ENCODE data around the gene MGRN1.

The MGRN1 gene

GRCh38 chr16:4682084-4682591, 57.5 kb downstream of the MGRN1 start (continued):
- no peak for TF ChIP-seq ZNF280D (tag by site-specific recombination; IDR thresholded peaks at IDR 0.05)
- no peak for TF ChIP-seq ZNF132 (tag by site-specific recombination; IDR thresholded peaks at IDR 0.05; ENCODE audit: borderline replicate concordance)
- TF ChIP-seq, protein P1, sequence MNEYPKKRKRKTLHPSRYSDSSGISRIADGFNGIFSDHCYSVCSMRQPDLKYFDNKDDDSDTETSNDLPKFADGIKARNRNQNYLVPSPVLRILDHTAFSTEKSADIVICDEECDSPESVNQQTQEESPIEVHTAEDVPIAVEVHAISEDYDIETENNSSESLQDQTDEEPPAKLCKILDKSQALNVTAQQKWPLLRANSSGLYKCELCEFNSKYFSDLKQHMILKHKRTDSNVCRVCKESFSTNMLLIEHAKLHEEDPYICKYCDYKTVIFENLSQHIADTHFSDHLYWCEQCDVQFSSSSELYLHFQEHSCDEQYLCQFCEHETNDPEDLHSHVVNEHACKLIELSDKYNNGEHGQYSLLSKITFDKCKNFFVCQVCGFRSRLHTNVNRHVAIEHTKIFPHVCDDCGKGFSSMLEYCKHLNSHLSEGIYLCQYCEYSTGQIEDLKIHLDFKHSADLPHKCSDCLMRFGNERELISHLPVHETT (tag by site-specific recombination; IDR thresholded peaks at IDR 0.05), result no peak
- TF ChIP-seq ZNF366 (tag by site-specific recombination; conservative IDR thresholded peaks at IDR 0.05), result no peak
- TF ChIP-seq PATZ1 (tag by site-specific recombination; IDR thresholded peaks at IDR 0.05), result no peak

DNA sequence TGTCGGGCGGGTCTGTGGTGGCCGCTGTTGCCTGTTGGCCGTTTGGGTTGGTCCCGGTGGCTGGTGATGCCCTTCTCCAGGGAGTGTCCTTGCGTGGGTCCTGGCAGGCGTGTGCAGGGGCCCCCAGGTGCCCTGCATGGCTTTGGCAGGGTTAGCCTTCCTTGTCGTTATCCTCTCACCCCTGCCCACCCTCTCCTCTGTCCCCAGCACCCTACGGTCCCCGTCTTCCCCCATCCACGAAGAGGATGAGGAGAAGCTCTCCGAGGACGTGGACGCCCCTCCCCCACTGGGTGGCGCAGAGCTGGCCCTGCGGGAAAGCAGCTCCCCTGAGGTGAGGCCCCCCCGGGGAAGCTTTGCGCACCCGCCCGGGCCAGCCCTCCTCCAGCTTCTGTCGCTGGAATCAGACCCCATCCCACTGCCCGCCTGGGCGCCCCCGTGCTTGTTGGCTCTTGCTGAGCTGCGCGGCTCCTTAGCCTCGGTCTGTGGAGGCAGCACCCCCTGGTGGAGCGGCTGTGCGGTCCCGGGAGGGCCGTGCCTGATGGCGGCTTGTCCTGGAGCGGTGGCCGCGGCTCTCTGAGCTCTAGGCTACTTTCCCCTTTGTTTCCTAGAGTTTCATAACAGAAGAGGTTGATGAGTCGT, 58.1 kb downstream of the MGRN1 start:
- ChIA-PET CTCF (interaction anchor here (0.6 kb wide), 1 partner anchor 41 kb away, joined by 3 read pairs; no protein-coding TSS in a partner anchor), POLR2A (no interaction called here)
- Histone ChIP-seq H3K4me1 (ENCODE audit: control insufficient read depth, insufficient read depth, low read length) (no peaks in the 10 kb centered on the region), H3K9me3 (ENCODE audit: control insufficient read depth, insufficient read depth, low read depth, low read length) (no peaks in the 10 kb centered on the region), H3K4me3 (ENCODE audit: low read depth, low read length) (no peak overlapping the region), H3K36me3 (ENCODE audit: control insufficient read depth in 2 of 2, insufficient read depth in 1 of 2, low read length in 2 of 2) (peaks cover 0 to 88% of the 10 kb centered on the region in 2 experiments; a peak in 2 of 3 replicates), H3K27ac (ENCODE audit: extremely low read depth, low read depth, low read length) (no peak overlapping the region)
- TF ChIP-seq ZIC2 (tag by site-specific recombination; IDR thresholded peaks at IDR 0.05) (peak; percentile 38; the same call in 1 of the 2 replicates), ZNF624 (tag by site-specific recombination; IDR thresholded peaks at IDR 0.05) (no peak), PATZ1 (tag by site-specific recombination; IDR thresholded peaks at IDR 0.05) (0 out of 2 replicates have a peak, but pooled peaks have one; percentile 19), ZNF629 (tag by site-specific recombination; IDR thresholded peaks at IDR 0.05) (no peak), ZNF2 (tag by site-specific recombination; IDR thresholded peaks at IDR 0.05) (0 out of 2 replicates have a peak, but pooled peaks have one; percentile 29), ZNF580 (tag by site-specific recombination; IDR thresholded peaks at IDR 0.05) (no peak), ZBTB6 (tag by site-specific recombination; IDR thresholded peaks at IDR 0.05) (peak; percentile 94), ZFP37 (tag by site-specific recombination; IDR thresholded peaks at IDR 0.05) (no peak)
